Endothelial cell of umbilical vein (primary cell): ENCODE measurements around the gene UBXN11. TPM values are rescaled to one million over a fixed set of nuclear protein-coding genes. Genes with fewer than 3 reads are reported as not detected.

Experiments
- BruUV-seq: library from RNA; stranded (reverse); fragments of 400-500 nt; replicated peaks from 2 replicates; lab custom pipeline; 2021; lab: Mats Ljungman, UMichigan
- CTCF ChIA-PET: fragments of 300-600, 350-600 bp; sonication (Branson Sonifier 250); formaldehyde crosslinking; loops from one replicate; lab custom pipeline; 2021; ENCODE audit warnings: antibody characterized with exemption, inconsistent platforms; lab: Charles Lee
- POLR2A ChIA-PET: fragments of 300-600, 350-600 bp; sonication (Branson Sonifier 250); formaldehyde crosslinking; loops from one replicate; lab custom pipeline; 2021; ENCODE audit warnings: antibody characterized with exemption, inconsistent platforms; lab: Charles Lee
- DNase-seq: peaks from one replicate; pipeline ENCODE4 v3.0.0-alpha.2; 2011; ENCODE audit warnings: low read depth, low spot score
- FAIRE-seq: peaks from 2 replicates; lab custom pipeline; 2011; peaks lifted over from hg19 to GRCh38; lab: Jason Lieb, UNC
- H2AFZ ChIP-seq: 2 replicates; pipeline ENCODE4 v1.6.0; 2012; ENCODE audit warnings: low read depth, low read length, control low read depth, inconsistent platforms
- H3K27ac ChIP-seq: 2 replicates; pipeline ENCODE4 v1.5.1; 2011; ENCODE audit warnings: low read depth, mild to moderate bottlenecking, control low read depth, low read length, moderate library complexity; ENCODE audit not compliant: insufficient read depth
- H3K27me3 ChIP-seq, 2 experiments: 2 replicates each; pipeline versions ENCODE4 v1.6.0 to v1.6.1; 2011; ENCODE audit warnings: low read length in 2 of 2, mixed read lengths in 1 of 2; ENCODE audit not compliant: control insufficient read depth in 2 of 2, insufficient read depth in 2 of 2
- H3K36me3 ChIP-seq, 2 experiments: 2 replicates in 1 of 2; 3 replicates in 1 of 2; pipeline ENCODE4 v1.5.1; 2011; ENCODE audit warnings: low read length in 2 of 2, mild to moderate bottlenecking in 1 of 2, moderate library complexity in 1 of 2; ENCODE audit not compliant: control insufficient read depth in 2 of 2, insufficient read depth in 2 of 2; ENCODE audit errors: extremely low read depth in 1 of 2
- H3K4me1 ChIP-seq: 3 replicates; pipeline ENCODE4 v1.5.1; 2011; ENCODE audit warnings: mild to moderate bottlenecking, low read length; ENCODE audit not compliant: control insufficient read depth, insufficient read depth; ENCODE audit errors: extremely low read depth
- H3K4me2 ChIP-seq: 2 replicates; pipeline ENCODE4 v1.6.1; 2011; ENCODE audit warnings: low read length, control low read depth, mixed read lengths; ENCODE audit not compliant: insufficient read depth
- H3K4me3 ChIP-seq, 3 experiments: fragments of 200-600 bp in 1 of 3; sonication (generic), shearing (Covaris generic) in 1 of 3; replicated peaks in 1 of 3; 2 replicates each; pipeline ENCODE4 v1.5.1; 2011 to 2016; ENCODE audit warnings: control low read depth in 3 of 3, low read length in 3 of 3, mild to moderate bottlenecking in 2 of 3, inconsistent platforms in 1 of 3, low read depth in 1 of 3, moderate library complexity in 1 of 3; ENCODE audit not compliant: insufficient read depth in 1 of 3
- H3K79me2 ChIP-seq: 2 replicates; pipeline ENCODE4 v1.6.0; 2012; ENCODE audit warnings: low read length, inconsistent platforms; ENCODE audit not compliant: control insufficient read depth, insufficient read depth
- H3K9ac ChIP-seq: replicated peaks from 2 replicates; pipeline ENCODE3; 2011; ENCODE audit warnings: low read length, control low read depth; ENCODE audit not compliant: insufficient read depth; ENCODE audit errors: extremely low read depth
- H3K9me1 ChIP-seq: replicated peaks from 3 replicates; pipeline ENCODE4 v1.6.0; 2011; ENCODE audit warnings: mild to moderate bottlenecking, low read length; ENCODE audit not compliant: control insufficient read depth, insufficient read depth; ENCODE audit errors: extremely low read depth
- H3K9me3 ChIP-seq: replicated peaks from 2 replicates; pipeline ENCODE4 v1.5.1; 2012; ENCODE audit warnings: low read length, inconsistent platforms; ENCODE audit not compliant: control insufficient read depth, insufficient read depth
- H4K20me1 ChIP-seq: replicated peaks from 2 replicates; pipeline ENCODE3; 2011; ENCODE audit warnings: mild to moderate bottlenecking, low read length; ENCODE audit not compliant: control insufficient read depth, insufficient read depth; ENCODE audit errors: extremely low read depth
- CTCF ChIP-seq, 2 donors: IDR thresholded peaks; 1 replicate in 1 of 2; 2 replicates in 1 of 2; pipeline ENCODE4 v1.5.1; 2011; ENCODE audit warnings: low read length in 2 of 2, mild to moderate bottlenecking in 2 of 2, moderate library complexity in 2 of 2, control low read depth in 1 of 2, inconsistent platforms in 1 of 2, low read depth in 1 of 2; ENCODE audit not compliant: insufficient read depth in 1 of 2; ENCODE audit errors: extremely low read depth in 1 of 2
- EZH2 ChIP-seq: IDR thresholded peaks from 2 replicates; pipeline ENCODE4 v1.6.1; 2012; ENCODE audit warnings: borderline replicate concordance, low read depth, mild to moderate bottlenecking, moderate library complexity, low read length, inconsistent platforms; ENCODE audit not compliant: severe bottlenecking
- FOS ChIP-seq: IDR thresholded peaks from 2 replicates; pipeline ENCODE4 v1.6.1; 2011; ENCODE audit warnings: mild to moderate bottlenecking, low read length, moderate library complexity, borderline replicate concordance; ENCODE audit not compliant: insufficient read depth
- GATA2 ChIP-seq: IDR thresholded peaks from 2 replicates; pipeline ENCODE4 v1.7.0; 2011; ENCODE audit warnings: low read depth, mild to moderate bottlenecking, moderate library complexity, mixed read lengths, low read length; ENCODE audit not compliant: insufficient read length, insufficient read depth
- JUN ChIP-seq: IDR thresholded peaks from 2 replicates; pipeline ENCODE4 v1.6.1; 2011; ENCODE audit warnings: borderline replicate concordance, low read depth; ENCODE audit not compliant: insufficient read length, insufficient read depth
- MAX ChIP-seq: IDR thresholded peaks from 2 replicates; pipeline ENCODE4 v1.6.1; 2011; ENCODE audit not compliant: insufficient read depth, insufficient read length
- MYC ChIP-seq: IDR thresholded peaks from one replicate; pipeline ENCODE4 v1.6.1; 2011; ENCODE audit warnings: mild to moderate bottlenecking, low read depth, low read length
- POLR2A ChIP-seq: IDR thresholded peaks from 2 replicates; pipeline ENCODE4 v1.6.1; 2012; ENCODE audit warnings: low read depth, mild to moderate bottlenecking, control low read depth, low read length
- POLR2AphosphoS5 ChIP-seq: IDR thresholded peaks from 2 replicates; pipeline ENCODE4 v1.6.1; 2012; ENCODE audit warnings: low read depth, mild to moderate bottlenecking, control low read depth, low read length, moderate library complexity; ENCODE audit not compliant: insufficient read depth
- dilution Hi-C: fragments of 300-500 bp; cut with MboI; formaldehyde crosslinking; loops from one replicate; pipeline ENCODE4 v1.15.0; 2019; ENCODE audit warnings: low sequenced_read_pairs; ENCODE audit not compliant: extremely low pct_ligation_motif_present
- intact Hi-C: fragments of 100-400 bp; cut with micrococcal nuclease; formaldehyde crosslinking; loops from one replicate; pipeline ENCODE4 v1.10.0; 2022
- polyA plus RNA-seq, 4 experiments: library from polyadenylated mRNA; depleted of rRNA in 3 of 4; stranded (reverse) in 3 of 4; unstranded in 1 of 4; fragments of >200 nt; gene quantifications; 2 replicates each; pipeline versions ENCODE4 v1.2.1 to v1.2.3, GENCODE V29; 2011 to 2012; ENCODE audit warnings: missing spikeins in 1 of 4
- total RNA-seq: library from RNA; stranded (reverse); gene quantifications from 2 replicates; pipeline ENCODE4 v1.2.3, GENCODE V29; 2021

The UBXN11 gene
- total and polyA plus RNA-seq, 2 donors (not counting 3 experiments of a cell fraction or from before 2014, with no cell fraction given), result 14.8 to 15.6 TPM

- no peak overlapping the region for H3K27ac ChIP-seq
Measured at GRCh38 chr1:26281091-26281958, 25.1 kb downstream of the UBXN11 start.

More at GRCh38 chr1:26281091-26281958, 25.1 kb downstream of the UBXN11 start:
- Histone ChIP-seq H3K9ac (no peak overlapping the region), H3K79me2 (peaks cover 31% of the 10 kb centered on the region), H3K4me1 (peaks cover 46% of the 10 kb centered on the region), H3K9me3 (no peaks in the 10 kb centered on the region), H3K27me3 (no peaks in the 10 kb centered on the region), H2AFZ (no peak overlapping the region), H3K36me3 (peaks cover 3 to 10% of the 10 kb centered on the region in 2 experiments), H3K4me3 (peak overlapping the region in 2 of 3 experiments; percentile 69 to 95), H4K20me1 (no peaks in the 10 kb centered on the region), H3K9me1 (no peaks in the 10 kb centered on the region), H3K4me2 (peak overlapping the region; percentile 74)
- ChIA-PET POLR2A (no interaction called here), CTCF (interaction anchor here (2.0 to 9.1 kb wide), 2 partner anchors 38 to 47 kb away, joined by 15 to 132 read pairs; partner anchors contain the start of genes CD52 and CEP85)
- TF ChIP-seq JUN (no peak), FOS (no peak), MAX (no peak), GATA2 (no peak), EZH2 (no peak), MYC (no peak), POLR2A (no peak), CTCF (IDR thresholded peaks at IDR 0.05; ENCODE audit: extremely low read depth in 1 of 2, insufficient read depth in 1 of 2, low read depth in 1 of 2, low read length in 2 of 2) (no peak), POLR2AphosphoS5 (no peak)
- dilution Hi-C loops, result no loop called here
- DNase-seq (no peak), FAIRE-seq (no peak)
- TSS peak; percentile 90 for BruUV-seq
- intact Hi-C loops, result no loop called here
